ENCODE results near the gene TEKT1. TPM values are rescaled to one million over a fixed set of nuclear protein-coding genes. Genes with fewer than 3 reads are reported as not detected.
"Not testable (repeated sequence)": the region's sequence is repeated elsewhere in the genome, so short reads cannot be mapped to it uniquely, and the experiment has no call there.

The TEKT1 gene
- total RNA-seq, 1 experiment from 2014 or later = not detected

DNA sequence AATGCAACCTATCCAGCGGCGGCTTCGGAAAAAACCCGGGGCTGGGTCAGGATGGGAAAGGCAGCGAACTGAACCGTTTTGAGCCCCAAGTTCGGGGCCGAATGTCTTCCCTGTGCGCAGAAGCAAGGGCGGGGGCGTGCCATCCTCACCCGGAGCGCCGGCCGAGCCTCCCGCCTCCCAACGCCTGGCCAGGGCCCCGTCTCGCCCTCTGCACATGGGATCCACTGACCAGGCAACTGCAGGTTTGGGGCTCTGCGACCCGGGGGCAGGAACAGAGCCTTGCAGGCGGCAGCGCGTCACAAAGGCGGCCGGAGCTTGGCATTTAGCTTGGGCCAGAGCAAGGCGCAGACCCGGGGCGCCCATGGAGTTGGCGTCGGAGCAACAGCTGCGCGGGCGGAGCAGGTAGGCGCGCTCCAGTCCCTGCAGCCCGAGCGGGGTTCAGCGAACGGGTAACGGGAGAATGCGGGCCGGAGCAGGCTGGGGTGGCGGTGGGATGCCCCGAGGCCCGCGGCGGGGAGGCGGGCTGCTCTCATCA lies 55.6 kb downstream of the TEKT1 start, which contains the start of gene FBXO39:
Gene FBXO39, plus strand, starts transcription at position 345 of the 535 bp plus-strand sequence. CDS start 3,654 bp downstream, outside the sequence.
- CTCF ChIA-PET = no interaction called here
- POLR2A ChIA-PET = no interaction called here
- DNase-seq (ENCODE audit: low read depth, low spot score) = no peak
- in situ Hi-C loops (cut with HindIII; ENCODE audit: low pct_unique_long_range_greater_than_20kb, low sequenced_read_pairs) = no loop called here
- BruUV-seq (replicated peaks) = no TSS peak
- no peak for TF ChIP-seq TCF7L2 (IDR thresholded peaks at IDR 0.05; ENCODE audit: low read depth, low read length)
- TF ChIP-seq, protein P1, sequence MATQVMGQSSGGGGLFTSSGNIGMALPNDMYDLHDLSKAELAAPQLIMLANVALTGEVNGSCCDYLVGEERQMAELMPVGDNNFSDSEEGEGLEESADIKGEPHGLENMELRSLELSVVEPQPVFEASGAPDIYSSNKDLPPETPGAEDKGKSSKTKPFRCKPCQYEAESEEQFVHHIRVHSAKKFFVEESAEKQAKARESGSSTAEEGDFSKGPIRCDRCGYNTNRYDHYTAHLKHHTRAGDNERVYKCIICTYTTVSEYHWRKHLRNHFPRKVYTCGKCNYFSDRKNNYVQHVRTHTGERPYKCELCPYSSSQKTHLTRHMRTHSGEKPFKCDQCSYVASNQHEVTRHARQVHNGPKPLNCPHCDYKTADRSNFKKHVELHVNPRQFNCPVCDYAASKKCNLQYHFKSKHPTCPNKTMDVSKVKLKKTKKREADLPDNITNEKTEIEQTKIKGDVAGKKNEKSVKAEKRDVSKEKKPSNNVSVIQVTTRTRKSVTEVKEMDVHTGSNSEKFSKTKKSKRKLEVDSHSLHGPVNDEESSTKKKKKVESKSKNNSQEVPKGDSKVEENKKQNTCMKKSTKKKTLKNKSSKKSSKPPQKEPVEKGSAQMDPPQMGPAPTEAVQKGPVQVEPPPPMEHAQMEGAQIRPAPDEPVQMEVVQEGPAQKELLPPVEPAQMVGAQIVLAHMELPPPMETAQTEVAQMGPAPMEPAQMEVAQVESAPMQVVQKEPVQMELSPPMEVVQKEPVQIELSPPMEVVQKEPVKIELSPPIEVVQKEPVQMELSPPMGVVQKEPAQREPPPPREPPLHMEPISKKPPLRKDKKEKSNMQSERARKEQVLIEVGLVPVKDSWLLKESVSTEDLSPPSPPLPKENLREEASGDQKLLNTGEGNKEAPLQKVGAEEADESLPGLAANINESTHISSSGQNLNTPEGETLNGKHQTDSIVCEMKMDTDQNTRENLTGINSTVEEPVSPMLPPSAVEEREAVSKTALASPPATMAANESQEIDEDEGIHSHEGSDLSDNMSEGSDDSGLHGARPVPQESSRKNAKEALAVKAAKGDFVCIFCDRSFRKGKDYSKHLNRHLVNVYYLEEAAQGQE (IDR thresholded peaks at IDR 0.05; ENCODE audit: insufficient read depth in 1 of 2, low read depth in 2 of 2, low read length in 1 of 2) = no peak
- TF ChIP-seq SIN3A (IDR thresholded peaks at IDR 0.05; ENCODE audit: borderline replicate concordance, insufficient read depth, low read depth, low read length) = no peak
- TF ChIP-seq POLR2AphosphoS5 (IDR thresholded peaks at IDR 0.05; ENCODE audit: low read depth, low read length) = no peak
- TF ChIP-seq, protein P2, sequence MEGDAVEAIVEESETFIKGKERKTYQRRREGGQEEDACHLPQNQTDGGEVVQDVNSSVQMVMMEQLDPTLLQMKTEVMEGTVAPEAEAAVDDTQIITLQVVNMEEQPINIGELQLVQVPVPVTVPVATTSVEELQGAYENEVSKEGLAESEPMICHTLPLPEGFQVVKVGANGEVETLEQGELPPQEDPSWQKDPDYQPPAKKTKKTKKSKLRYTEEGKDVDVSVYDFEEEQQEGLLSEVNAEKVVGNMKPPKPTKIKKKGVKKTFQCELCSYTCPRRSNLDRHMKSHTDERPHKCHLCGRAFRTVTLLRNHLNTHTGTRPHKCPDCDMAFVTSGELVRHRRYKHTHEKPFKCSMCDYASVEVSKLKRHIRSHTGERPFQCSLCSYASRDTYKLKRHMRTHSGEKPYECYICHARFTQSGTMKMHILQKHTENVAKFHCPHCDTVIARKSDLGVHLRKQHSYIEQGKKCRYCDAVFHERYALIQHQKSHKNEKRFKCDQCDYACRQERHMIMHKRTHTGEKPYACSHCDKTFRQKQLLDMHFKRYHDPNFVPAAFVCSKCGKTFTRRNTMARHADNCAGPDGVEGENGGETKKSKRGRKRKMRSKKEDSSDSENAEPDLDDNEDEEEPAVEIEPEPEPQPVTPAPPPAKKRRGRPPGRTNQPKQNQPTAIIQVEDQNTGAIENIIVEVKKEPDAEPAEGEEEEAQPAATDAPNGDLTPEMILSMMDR (IDR thresholded peaks at IDR 0.05) = no peak
- H3K4me1 ChIP-seq (ENCODE audit: control insufficient read depth, insufficient read depth, low read length) = no peaks in the 10 kb centered on the region
- H3K27me3 ChIP-seq (ENCODE audit: control insufficient read depth, insufficient read depth, low read length) = no peaks in the 10 kb centered on the region; the same call in none of the 2 replicates
- H3K4me3 ChIP-seq (ENCODE audit: low read depth in 2 of 2, low read length in 2 of 2) = peak within 1 kb of the TSS; percentile 16 to 22; a peak in 3 of 4 replicates
- no peak within 1 kb of the TSS for H3K27ac ChIP-seq (ENCODE audit: low read length)
- no peaks in the 10 kb centered on the region for H3K36me3 ChIP-seq (ENCODE audit: control insufficient read depth, insufficient read depth, low read length)
- no peaks in the 10 kb centered on the region for H3K9me3 ChIP-seq (ENCODE audit: control insufficient read depth, insufficient read depth, low read depth, low read length)
- peak; percentile 82 for ATAC-seq
- intact Hi-C loops (cut with micrococcal nuclease; ENCODE audit: unreplicated experiment) = no loop called here

DNA sequence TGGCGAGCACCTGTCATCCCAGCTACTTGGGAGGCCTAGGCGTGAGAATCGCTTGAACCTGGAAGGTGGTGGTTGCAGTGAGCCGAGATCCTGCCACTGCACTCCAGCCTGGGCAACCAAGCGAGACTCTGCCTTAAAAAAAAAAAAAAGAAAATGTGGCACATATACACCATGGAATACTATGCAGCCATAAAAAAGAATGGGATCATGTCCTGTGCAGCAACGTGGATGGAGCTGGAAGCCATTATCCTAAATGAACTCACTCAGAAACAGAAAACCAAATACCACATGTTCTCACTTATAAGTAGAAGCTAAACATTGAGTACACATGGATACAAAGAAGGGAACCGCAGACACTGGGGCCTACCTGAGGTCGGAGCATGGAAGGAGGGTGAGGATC lies 56.6 kb downstream of the TEKT1 start:
- intact Hi-C loops (cut with micrococcal nuclease; ENCODE audit: unreplicated experiment); H3K36me3 ChIP-seq (ENCODE audit: control insufficient read depth, insufficient read depth, low read length); H3K27me3 ChIP-seq (ENCODE audit: control insufficient read depth, insufficient read depth, low read length); in situ Hi-C loops (cut with HindIII; ENCODE audit: low pct_unique_long_range_greater_than_20kb, low sequenced_read_pairs); H3K4me1 ChIP-seq (ENCODE audit: control insufficient read depth, insufficient read depth, low read length); POLR2A ChIA-PET; H3K4me3 ChIP-seq (ENCODE audit: low read depth in 2 of 2, low read length in 2 of 2); ATAC-seq; H3K9me3 ChIP-seq (ENCODE audit: control insufficient read depth, insufficient read depth, low read depth, low read length); DNase-seq (ENCODE audit: low read depth, low spot score); H3K27ac ChIP-seq (ENCODE audit: low read length): not testable (repeated sequence)
- BruUV-seq (replicated peaks) = TSS peak; percentile 90
- CTCF ChIA-PET = interaction anchor here (0.7 kb wide), 1 partner anchor 260 kb away, joined by 3 read pairs; no protein-coding TSS in a partner anchor

DNA sequence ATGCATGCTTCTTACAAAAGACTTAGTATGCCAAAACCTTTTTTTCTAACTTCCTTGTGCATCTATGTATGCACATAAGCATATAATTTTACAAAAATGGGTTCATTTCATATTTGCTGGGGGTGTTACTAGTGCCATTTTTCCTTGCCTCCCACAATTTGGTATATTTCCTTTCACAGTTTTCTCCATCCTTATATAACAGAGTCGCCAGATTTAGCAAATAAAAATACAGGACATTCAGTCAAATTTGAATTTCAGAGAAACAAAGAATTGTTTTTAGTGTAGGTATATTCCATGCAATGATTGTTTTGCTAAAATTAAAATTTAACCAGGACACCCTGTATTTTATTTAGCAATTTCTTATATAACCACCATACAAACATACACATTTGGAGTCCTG lies 59.5 kb downstream of the TEKT1 start:
- no peaks in the 10 kb centered on the region; the same call in none of the 2 replicates for H3K27me3 ChIP-seq (ENCODE audit: control insufficient read depth, insufficient read depth, low read length)
- no peaks in the 10 kb centered on the region for H3K4me1 ChIP-seq (ENCODE audit: control insufficient read depth, insufficient read depth, low read length)
- no TSS peak for BruUV-seq (replicated peaks)
- POLR2A ChIA-PET = interaction anchor here (0.5 kb wide), 1 partner anchor 15 kb away, joined by 7 read pairs; no protein-coding TSS in a partner anchor
- ATAC-seq (no peak), DNase-seq (ENCODE audit: low read depth, low spot score) (no peak)
- no peak overlapping the region for H3K27ac ChIP-seq (ENCODE audit: low read length)
- intact Hi-C loops (cut with micrococcal nuclease; ENCODE audit: unreplicated experiment) (no loop called here), in situ Hi-C loops (cut with HindIII; ENCODE audit: low pct_unique_long_range_greater_than_20kb, low sequenced_read_pairs) (no loop called here)
- H3K9me3 ChIP-seq (ENCODE audit: control insufficient read depth, insufficient read depth, low read depth, low read length) = peaks cover 4% of the 10 kb centered on the region; the same call in 1 of the 2 replicates
- H3K4me3 ChIP-seq (ENCODE audit: low read depth in 2 of 2, low read length in 2 of 2) = no peak overlapping the region
- CTCF ChIA-PET = no interaction called here
- H3K36me3 ChIP-seq (ENCODE audit: control insufficient read depth, insufficient read depth, low read length) = no peaks in the 10 kb centered on the region
- TF ChIP-seq SIN3A (IDR thresholded peaks at IDR 0.05; ENCODE audit: borderline replicate concordance, insufficient read depth, low read depth, low read length) = no peak
- TF ChIP-seq TCF7L2 (IDR thresholded peaks at IDR 0.05; ENCODE audit: low read depth, low read length) = no peak
- TF ChIP-seq, protein P2 (IDR thresholded peaks at IDR 0.05) = no peak
- TF ChIP-seq, protein P1 (IDR thresholded peaks at IDR 0.05; ENCODE audit: insufficient read depth in 1 of 2, low read depth in 2 of 2, low read length in 1 of 2) = no peak
- no peak for TF ChIP-seq POLR2AphosphoS5 (IDR thresholded peaks at IDR 0.05; ENCODE audit: low read depth, low read length)
